ENCODE measurements around the gene PHOSPHO1. TPM values are rescaled to one million over a fixed set of nuclear protein-coding genes. Genes with fewer than 3 reads are reported as not detected.
"Not testable (repeated sequence)": the region's sequence is repeated elsewhere in the genome, so short reads cannot be mapped to it uniquely, and the experiment has no call there.

The PHOSPHO1 gene, protein sequence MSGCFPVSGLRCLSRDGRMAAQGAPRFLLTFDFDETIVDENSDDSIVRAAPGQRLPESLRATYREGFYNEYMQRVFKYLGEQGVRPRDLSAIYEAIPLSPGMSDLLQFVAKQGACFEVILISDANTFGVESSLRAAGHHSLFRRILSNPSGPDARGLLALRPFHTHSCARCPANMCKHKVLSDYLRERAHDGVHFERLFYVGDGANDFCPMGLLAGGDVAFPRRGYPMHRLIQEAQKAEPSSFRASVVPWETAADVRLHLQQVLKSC
- total RNA-seq (10 to 100 TPM in 1 of 2 donors, 1 to 10 TPM in 1; 5.6 to 12.2 TPM), polyA plus RNA-seq (ENCODE audit: insufficient read length in 2 of 2) (1 to 10 TPM; 2.7 to 3.5 TPM)
- long read RNA-seq, donor 1, result 0 reads
- long read RNA-seq, donor 2, partial matches to known transcripts, result 0 of 2 reads
- long read RNA-seq, donor 2, other reads (novel, unspliced or antisense), result 0 of 2 reads
- long read RNA-seq, donor 3, result 0 reads
- long read RNA-seq, donor 4, result 0 reads

GRCh38 chr17:49230636-49231562 lies at the start of gene PHOSPHO1:
Gene PHOSPHO1, minus strand, starts transcription at chr17:49230787. Its CDS starts 4,096 bp downstream, at chr17:49226691.
- Histone ChIP-seq H3K27me3 (ENCODE audit: control insufficient read depth, insufficient read depth, low read length) (peaks cover 39% of the 10 kb centered on the region), H3K4me1 (ENCODE audit: control insufficient read depth, insufficient read depth, low read length) (peaks cover 16% of the 10 kb centered on the region), H3K9me3 (ENCODE audit: control insufficient read depth, insufficient read depth, low read length) (no peaks in the 10 kb centered on the region), H3K27ac (ENCODE audit: low read depth, low read length) (no peak within 1 kb of the TSS), H3K36me3 (ENCODE audit: control insufficient read depth, insufficient read depth, low read length) (no peaks in the 10 kb centered on the region), H3K4me3 (ENCODE audit: low read depth, low read length) (peak within 1 kb of the TSS; percentile 66)
- WGBS (ENCODE audit: insufficient coverage), result 5% methylated on average over 44 of the region's 58 CpGs
- DNase-seq (ENCODE audit: low read depth in 4 of 6, low spot score in 6 of 6), result peak; percentile 67 to 95 (median 74)

DNA sequence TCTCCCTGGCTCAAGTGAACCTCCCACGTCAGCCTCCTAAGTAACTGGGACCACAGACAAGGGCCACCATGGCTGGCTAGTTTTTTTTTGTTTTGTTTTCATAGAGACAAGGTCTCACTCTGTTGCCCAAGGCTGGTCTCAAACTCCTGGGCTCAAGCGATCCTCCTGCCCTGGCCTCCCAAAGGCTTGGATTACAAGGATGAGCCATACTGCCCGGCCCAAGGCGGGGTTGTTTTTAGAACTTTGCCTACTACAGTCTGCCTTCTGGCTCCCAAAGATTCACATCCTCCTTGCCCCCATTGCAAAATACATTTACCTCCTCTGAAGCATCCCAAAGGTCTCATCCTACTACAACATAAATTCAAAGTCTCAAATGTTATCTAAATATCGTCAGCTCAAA lies 49.5 kb upstream of the PHOSPHO1 start:
- H3K36me3 ChIP-seq (ENCODE audit: control insufficient read depth, insufficient read depth, low read length), result no peaks in the 10 kb centered on the region
- WGBS (ENCODE audit: insufficient coverage), result 100% methylated on average over 3 of the region's 5 CpGs

DNA sequence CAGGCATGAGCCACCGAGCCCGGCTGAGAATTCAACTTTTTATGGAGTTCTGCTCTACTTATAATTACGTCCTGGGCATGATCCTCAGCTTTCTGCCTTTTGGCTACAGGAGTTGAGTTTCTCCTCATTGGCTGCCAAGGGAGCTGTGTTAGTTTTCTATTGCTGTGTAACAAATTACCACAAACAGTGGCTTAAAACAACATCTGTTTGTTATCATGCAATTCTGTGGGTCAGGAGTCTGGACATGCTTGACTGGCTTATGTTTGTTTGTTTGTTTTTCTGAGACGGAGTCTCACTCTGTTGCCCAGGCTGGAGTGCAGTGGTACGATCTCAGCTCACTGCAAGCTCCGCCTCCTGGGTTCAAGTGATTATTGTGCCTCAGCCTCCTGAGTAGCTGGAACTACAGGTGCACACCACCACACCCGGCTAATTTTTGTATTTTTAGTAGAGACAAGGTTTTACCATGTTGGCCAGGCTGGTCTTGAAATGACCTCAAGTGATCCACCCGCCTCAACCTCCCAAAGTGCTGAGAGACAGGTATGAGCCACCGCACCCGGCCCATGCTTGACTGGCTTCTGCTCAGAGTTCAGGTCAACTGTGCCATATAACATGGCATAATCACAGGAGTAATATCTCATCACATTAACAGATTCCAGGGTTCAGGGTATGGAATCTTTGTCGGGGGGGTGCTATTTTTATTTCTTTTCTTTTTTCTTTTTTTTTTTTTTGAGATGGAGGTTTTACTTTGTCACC lies 48.9 kb upstream of the PHOSPHO1 start:
- not testable (repeated sequence) for H3K4me1 ChIP-seq (ENCODE audit: control insufficient read depth, insufficient read depth, low read length); H3K4me3 ChIP-seq (ENCODE audit: low read depth, low read length); H3K9me3 ChIP-seq (ENCODE audit: control insufficient read depth, insufficient read depth, low read length); DNase-seq (ENCODE audit: low read depth in 4 of 6, low spot score in 6 of 6); H3K27ac ChIP-seq (ENCODE audit: low read depth, low read length); H3K27me3 ChIP-seq (ENCODE audit: control insufficient read depth, insufficient read depth, low read length); H3K36me3 ChIP-seq (ENCODE audit: control insufficient read depth, insufficient read depth, low read length)
- WGBS (ENCODE audit: insufficient coverage), result 78% methylated on average over 6 of the region's 11 CpGs

More for the DNA sequence above, 49.5 kb upstream of the PHOSPHO1 start:
- no peak for DNase-seq (ENCODE audit: low read depth in 4 of 6, low spot score in 6 of 6)
- no peak overlapping the region for H3K4me3 ChIP-seq (ENCODE audit: low read depth, low read length)
- H3K9me3 ChIP-seq (ENCODE audit: control insufficient read depth, insufficient read depth, low read length), result no peaks in the 10 kb centered on the region
- no peaks in the 10 kb centered on the region for H3K27me3 ChIP-seq (ENCODE audit: control insufficient read depth, insufficient read depth, low read length)
- no peaks in the 10 kb centered on the region for H3K4me1 ChIP-seq (ENCODE audit: control insufficient read depth, insufficient read depth, low read length)
- no peak overlapping the region for H3K27ac ChIP-seq (ENCODE audit: low read depth, low read length)

- no peaks in the 10 kb centered on the region for H3K4me1 ChIP-seq (ENCODE audit: control insufficient read depth, insufficient read depth, low read length)
- H3K36me3 ChIP-seq (ENCODE audit: control insufficient read depth, insufficient read depth, low read length), result no peaks in the 10 kb centered on the region
- no peak for DNase-seq (ENCODE audit: low read depth in 4 of 6, low spot score in 6 of 6)
- WGBS (ENCODE audit: insufficient coverage), result 47% methylated on average over 3 of the region's 3 CpGs
- H3K27ac ChIP-seq (ENCODE audit: low read depth, low read length), result no peak overlapping the region
- no peaks in the 10 kb centered on the region for H3K9me3 ChIP-seq (ENCODE audit: control insufficient read depth, insufficient read depth, low read length)
- no peak overlapping the region for H3K4me3 ChIP-seq (ENCODE audit: low read depth, low read length)
- H3K27me3 ChIP-seq (ENCODE audit: control insufficient read depth, insufficient read depth, low read length), result no peaks in the 10 kb centered on the region
These were observed 47.5 kb upstream of the PHOSPHO1 start for GRCh38 chr17:49278076-49278475.

DNA sequence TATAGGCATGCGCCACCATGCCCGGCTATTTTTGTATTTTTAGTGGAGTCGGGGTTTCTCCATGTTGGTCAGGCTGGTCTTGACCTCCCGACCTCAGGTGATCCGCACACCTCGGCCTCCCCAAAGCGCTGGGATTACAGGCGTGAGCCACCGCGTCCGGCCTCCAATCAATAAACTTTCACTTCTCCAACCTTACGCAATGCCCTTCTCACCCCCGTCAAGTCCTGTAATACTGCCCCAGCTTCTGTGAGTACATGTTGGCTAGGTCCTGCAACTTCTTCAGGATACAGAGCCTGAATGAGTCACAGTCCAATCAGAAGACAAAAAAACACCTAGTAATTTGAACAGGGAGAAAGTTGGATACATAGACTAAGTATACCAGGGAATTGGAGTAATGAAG lies 47.1 kb upstream of the PHOSPHO1 start:
- no peak for DNase-seq (ENCODE audit: low read depth in 4 of 6, low spot score in 6 of 6)
- no peaks in the 10 kb centered on the region for H3K27me3 ChIP-seq (ENCODE audit: control insufficient read depth, insufficient read depth, low read length)

GRCh38 chr17:49275981-49276380 lies 45.4 kb upstream of the PHOSPHO1 start:
- not testable (repeated sequence) for H3K4me3 ChIP-seq (ENCODE audit: low read depth, low read length); H3K9me3 ChIP-seq (ENCODE audit: control insufficient read depth, insufficient read depth, low read length); DNase-seq (ENCODE audit: low read depth in 4 of 6, low spot score in 6 of 6); H3K27me3 ChIP-seq (ENCODE audit: control insufficient read depth, insufficient read depth, low read length); H3K27ac ChIP-seq (ENCODE audit: low read depth, low read length); H3K36me3 ChIP-seq (ENCODE audit: control insufficient read depth, insufficient read depth, low read length); H3K4me1 ChIP-seq (ENCODE audit: control insufficient read depth, insufficient read depth, low read length)
- 95% methylated on average over 12 of the region's 12 CpGs for WGBS (ENCODE audit: insufficient coverage)

More for the DNA sequence above, 47.1 kb upstream of the PHOSPHO1 start:
- Histone ChIP-seq H3K4me3 (ENCODE audit: low read depth, low read length) (no peak overlapping the region), H3K36me3 (ENCODE audit: control insufficient read depth, insufficient read depth, low read length) (no peaks in the 10 kb centered on the region), H3K27ac (ENCODE audit: low read depth, low read length) (no peak overlapping the region), H3K4me1 (ENCODE audit: control insufficient read depth, insufficient read depth, low read length) (no peaks in the 10 kb centered on the region), H3K9me3 (ENCODE audit: control insufficient read depth, insufficient read depth, low read length) (no peaks in the 10 kb centered on the region)
- 97% methylated on average over 11 of the region's 13 CpGs for WGBS (ENCODE audit: insufficient coverage)

GRCh38 chr17:49269356-49269755 lies 38.8 kb upstream of the PHOSPHO1 start:
- Histone ChIP-seq H3K4me3 (ENCODE audit: low read depth, low read length) (no peak overlapping the region), H3K27ac (ENCODE audit: low read depth, low read length) (no peak overlapping the region), H3K27me3 (ENCODE audit: control insufficient read depth, insufficient read depth, low read length) (no peaks in the 10 kb centered on the region), H3K4me1 (ENCODE audit: control insufficient read depth, insufficient read depth, low read length) (no peaks in the 10 kb centered on the region), H3K36me3 (ENCODE audit: control insufficient read depth, insufficient read depth, low read length) (no peaks in the 10 kb centered on the region), H3K9me3 (ENCODE audit: control insufficient read depth, insufficient read depth, low read length) (no peaks in the 10 kb centered on the region)
- WGBS (ENCODE audit: insufficient coverage), result 60% methylated on average over 2 of the region's 5 CpGs
- DNase-seq (ENCODE audit: low read depth in 4 of 6, low spot score in 6 of 6), result no peak

GRCh38 chr17:49267912-49268311 lies 37.3 kb upstream of the PHOSPHO1 start:
- H3K9me3 ChIP-seq (ENCODE audit: control insufficient read depth, insufficient read depth, low read length), result no peaks in the 10 kb centered on the region
- H3K4me3 ChIP-seq (ENCODE audit: low read depth, low read length), result no peak overlapping the region
- DNase-seq (ENCODE audit: low read depth in 4 of 6, low spot score in 6 of 6), result no peak
- H3K4me1 ChIP-seq (ENCODE audit: control insufficient read depth, insufficient read depth, low read length), result no peaks in the 10 kb centered on the region
- WGBS (ENCODE audit: insufficient coverage), result 83% methylated on average over 3 of the region's 3 CpGs
- H3K36me3 ChIP-seq (ENCODE audit: control insufficient read depth, insufficient read depth, low read length), result no peaks in the 10 kb centered on the region
- no peak overlapping the region for H3K27ac ChIP-seq (ENCODE audit: low read depth, low read length)
- H3K27me3 ChIP-seq (ENCODE audit: control insufficient read depth, insufficient read depth, low read length), result no peaks in the 10 kb centered on the region

DNA sequence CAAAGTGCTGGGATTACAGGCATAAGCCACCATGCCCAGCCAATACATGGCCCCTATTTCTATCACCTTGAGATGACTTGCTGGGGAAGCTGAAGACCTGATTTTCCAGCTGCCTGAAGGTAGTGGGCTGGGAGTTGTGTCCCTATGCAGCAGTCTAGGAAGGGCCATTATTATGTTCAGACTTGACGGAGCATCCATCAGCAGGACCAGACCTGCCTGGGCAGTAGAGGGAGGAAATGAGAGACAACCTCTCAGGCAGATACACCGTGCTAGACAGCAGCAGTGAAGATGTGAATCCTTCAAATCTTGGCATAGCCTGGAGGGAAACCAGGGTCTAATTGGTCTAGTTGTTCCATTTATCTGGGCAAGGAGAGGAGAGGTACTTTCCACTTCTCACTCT lies 35.6 kb upstream of the PHOSPHO1 start:
- 88% methylated on average over 2 of the region's 2 CpGs for WGBS (ENCODE audit: insufficient coverage)
- H3K4me3 ChIP-seq (ENCODE audit: low read depth, low read length), result no peak overlapping the region
- no peak for DNase-seq (ENCODE audit: low read depth in 4 of 6, low spot score in 6 of 6)
- H3K27ac ChIP-seq (ENCODE audit: low read depth, low read length), result no peak overlapping the region
- no peaks in the 10 kb centered on the region for H3K9me3 ChIP-seq (ENCODE audit: control insufficient read depth, insufficient read depth, low read length)
- H3K27me3 ChIP-seq (ENCODE audit: control insufficient read depth, insufficient read depth, low read length), result no peaks in the 10 kb centered on the region
- no peaks in the 10 kb centered on the region for H3K36me3 ChIP-seq (ENCODE audit: control insufficient read depth, insufficient read depth, low read length)
- H3K4me1 ChIP-seq (ENCODE audit: control insufficient read depth, insufficient read depth, low read length), result no peaks in the 10 kb centered on the region
